PC-9 (cell line): ENCODE results near the gene RYR2.

Experiments used
- CTCF ChIP-seq: fragments of 200-600 bp; sonication (generic); conservative IDR thresholded peaks from 2 replicates; pipeline ENCODE4 v1.6.1; 2017; ENCODE audit warnings: mixed run types, antibody characterized with exemption, mild to moderate bottlenecking, moderate library complexity
- EZH2 ChIP-seq: fragments of 200-600 bp; sonication (generic); IDR thresholded peaks from 2 replicates; pipeline ENCODE4 v1.8.0; 2017; ENCODE audit warnings: antibody characterized with exemption, low read depth

GRCh38 chr1:237737448-237737847, 695.5 kb downstream of the RYR2 start:
- TF ChIP-seq CTCF (no peak), EZH2 (no peak)
